GM19467 (cell line): ENCODE results near the gene KIF1B.
"Not testable (repeated sequence)": the region's sequence is repeated elsewhere in the genome, so short reads cannot be mapped to it uniquely, and the experiment has no call there.

Experiments
- ATAC-seq: cut with Tn5 transposase; IDR thresholded peaks from one replicate; pipeline ENCODE4 v1.9.1; 2021; ENCODE audit warnings: mild to moderate bottlenecking, moderate library complexity; ENCODE audit not compliant: unreplicated experiment

The KIF1B gene

GRCh38 chr1:10380594-10381275 lies 170.4 kb downstream of the KIF1B start:
- ATAC-seq: no peak

- ATAC-seq: no peak
Observed at GRCh38 chr1:10383630-10384029, 173.3 kb downstream of the KIF1B start.

GRCh38 chr1:10384219-10384618 lies 173.8 kb downstream of the KIF1B start:
- no peak for ATAC-seq

- no peak for ATAC-seq
Observed at GRCh38 chr1:10386761-10387676, 176.6 kb downstream of the KIF1B start.

- no peak for ATAC-seq
Observed at GRCh38 chr1:10387677-10388386, 177.5 kb downstream of the KIF1B start.

GRCh38 chr1:10388387-10388715 lies 178.0 kb downstream of the KIF1B start:
- no peak for ATAC-seq

GRCh38 chr1:10389271-10389973 lies 179.1 kb downstream of the KIF1B start:
- ATAC-seq: no peak

GRCh38 chr1:10396870-10397269 lies 186.5 kb downstream of the KIF1B start:
- no peak for ATAC-seq

- ATAC-seq: no peak
Observed at GRCh38 chr1:10398278-10398733, 187.9 kb downstream of the KIF1B start.

GRCh38 chr1:10398734-10399443 lies 188.5 kb downstream of the KIF1B start, which contains the start of gene PGD:
Gene PGD (plus strand): TSS chr1:10399064. CDS start chr1:10399118, 54 bp downstream.
- peak; percentile 91 for ATAC-seq

GRCh38 chr1:10399444-10399941 lies 189.1 kb downstream of the KIF1B start:
- ATAC-seq: no peak

GRCh38 chr1:10400013-10400412 lies 189.6 kb downstream of the KIF1B start:
- ATAC-seq: no peak

- ATAC-seq: no peak
Observed at GRCh38 chr1:10401281-10401680, 190.9 kb downstream of the KIF1B start.

GRCh38 chr1:10402729-10403274 lies 192.4 kb downstream of the KIF1B start:
- ATAC-seq: no peak

GRCh38 chr1:10407201-10407600 lies 196.8 kb downstream of the KIF1B start:
- ATAC-seq: no peak

GRCh38 chr1:10415211-10415930 lies 205.0 kb downstream of the KIF1B start:
- ATAC-seq: no peak

- not testable (repeated sequence) for ATAC-seq
Observed at GRCh38 chr1:10415967-10416366, 205.6 kb downstream of the KIF1B start.

GRCh38 chr1:10418741-10419140 lies 208.4 kb downstream of the KIF1B start:
- not testable (repeated sequence) for ATAC-seq

- ATAC-seq: no peak
Observed at GRCh38 chr1:10419351-10419750, 209.0 kb downstream of the KIF1B start.
